GM12878 (cell line): ENCODE data around the gene C15orf39. TPM values are rescaled to one million over a fixed set of nuclear protein-coding genes. Genes with fewer than 3 reads are reported as not detected.

ENCODE experiments used
- ATAC-seq: fragments of 200-7000 bp; cut with Tn5 transposase; 3 replicates; pipeline ENCODE4 v1.9.1; 2020; ENCODE audit warnings: mild to moderate bottlenecking, moderate library complexity
- BruUV-seq: library from RNA; stranded (reverse); fragments of 400-500 nt; replicated peaks from 2 replicates; lab custom pipeline; 2021; lab: Mats Ljungman, UMichigan
- CTCF ChIA-PET: fragments of 300-600 bp; sonication (Branson Sonifier 250); formaldehyde crosslinking; extraction: SDS; loops from one replicate; lab custom pipeline; 2021; ENCODE audit warnings: inconsistent platforms; lab: Yijun Ruan, JAX
- POLR2A ChIA-PET: fragments of 350-600 bp; formaldehyde crosslinking; extraction: SDS; loops from one replicate; lab custom pipeline; 2021; ENCODE audit warnings: inconsistent platforms; lab: Charles Lee
- RAD21 ChIA-PET: fragments of 300-600 bp; sonication (Branson Sonifier 250); formaldehyde crosslinking; loops from one replicate; lab custom pipeline; 2023; ENCODE audit warnings: antibody characterized with exemption; ENCODE audit not compliant: unreplicated experiment; lab: Charles Lee
- SMC1A ChIA-PET: fragments of 300-600 bp; sonication (Branson Sonifier 250); formaldehyde crosslinking; loops from one replicate; lab custom pipeline; 2023; ENCODE audit not compliant: unreplicated experiment, uncharacterized antibody; lab: Charles Lee
- DNase-seq: peaks from one replicate; pipeline ENCODE4 v3.0.0-alpha.2; 2011; ENCODE audit warnings: low read depth, low spot score
- FAIRE-seq: peaks from 3 replicates; lab custom pipeline; 2011; peaks lifted over from hg19 to GRCh38; lab: Jason Lieb, UNC
- H2AFZ ChIP-seq: 2 replicates; pipeline ENCODE4 v1.6.0; 2011; ENCODE audit warnings: low read depth, low read length, control low read depth; ENCODE audit not compliant: control insufficient read depth
- H3K27ac ChIP-seq: 2 replicates; pipeline ENCODE4 v1.5.1; 2011; ENCODE audit warnings: control low read depth; ENCODE audit not compliant: control insufficient read depth, insufficient read depth
- H3K27me3 ChIP-seq, 2 experiments: replicated peaks in 1 of 2; 2 replicates each; pipeline versions ENCODE4 v1.6.0 to v1.6.1; 2011; ENCODE audit warnings: low read length in 1 of 2; ENCODE audit not compliant: control insufficient read depth in 2 of 2, insufficient read depth in 2 of 2
- H3K36me3 ChIP-seq, 2 experiments: 2 replicates each; pipeline ENCODE4 v1.5.1; 2011; ENCODE audit warnings: low read length in 1 of 2; ENCODE audit not compliant: control insufficient read depth in 2 of 2, insufficient read depth in 2 of 2
- H3K4me1 ChIP-seq: 2 replicates; pipeline ENCODE4 v1.6.1; 2011; ENCODE audit warnings: mild to moderate bottlenecking, low read length, moderate library complexity, mixed read lengths; ENCODE audit not compliant: control insufficient read depth, insufficient read depth
- H3K4me2 ChIP-seq: 2 replicates; pipeline ENCODE4 v1.6.0; 2011; ENCODE audit warnings: control low read depth; ENCODE audit not compliant: control insufficient read depth, insufficient read depth
- H3K4me3 ChIP-seq: fragments of 200-600 bp; sonication (generic); 2 replicates; pipeline ENCODE4 v1.5.1; 2016
- H3K79me2 ChIP-seq: 2 replicates; pipeline ENCODE4 v1.6.0; 2011; ENCODE audit warnings: low read length; ENCODE audit not compliant: control insufficient read depth, insufficient read depth
- H3K9ac ChIP-seq: 2 replicates; pipeline ENCODE4 v1.8.0; 2011; ENCODE audit warnings: low read length, control low read depth, mixed read lengths; ENCODE audit not compliant: control insufficient read depth, insufficient read depth
- H3K9me3 ChIP-seq: replicated peaks from 3 replicates; pipeline ENCODE4 v1.5.1; 2011; ENCODE audit warnings: mild to moderate bottlenecking, low read length; ENCODE audit not compliant: control insufficient read depth, insufficient read depth
- H4K20me1 ChIP-seq: 2 replicates; pipeline ENCODE4 v1.6.0; 2011; ENCODE audit not compliant: control insufficient read depth, insufficient read depth
- DPF2 ChIP-seq: fragments of 450-650 bp; IDR thresholded peaks from 2 replicates; pipeline ENCODE4 v1.6.1; 2017; ENCODE audit warnings: mild to moderate bottlenecking
- IKZF2 ChIP-seq, 2 experiments: fragments of 450-650 bp; IDR thresholded peaks; 2 replicates each; pipeline ENCODE4 v1.6.1; 2017; ENCODE audit warnings: mild to moderate bottlenecking in 2 of 2, moderate library complexity in 2 of 2
- MAX ChIP-seq: IDR thresholded peaks from 2 replicates; pipeline ENCODE4 v1.6.1; 2012; ENCODE audit warnings: low read depth, low read length, improper control_type of control experiment
- MLLT1 ChIP-seq: fragments of 450-650 bp; IDR thresholded peaks from 2 replicates; pipeline ENCODE4 v1.6.1; 2016; ENCODE audit warnings: mild to moderate bottlenecking
- MTA2 ChIP-seq: fragments of 450-650 bp; IDR thresholded peaks from 2 replicates; pipeline ENCODE4 v1.6.1; 2016; ENCODE audit warnings: low read depth, mild to moderate bottlenecking, moderate library complexity
- NR2F1 ChIP-seq: fragments of 450-650 bp; conservative IDR thresholded peaks from 2 replicates; pipeline ENCODE4 v1.6.1; 2017; ENCODE audit warnings: mild to moderate bottlenecking
- POLR2A ChIP-seq: IDR thresholded peaks from 2 replicates; pipeline ENCODE4 v1.6.1; 2011; ENCODE audit warnings: low read depth, mild to moderate bottlenecking, low read length
- POLR2AphosphoS2 ChIP-seq: IDR thresholded peaks from 2 replicates; pipeline ENCODE4 v1.6.1; 2011; ENCODE audit warnings: low read depth, mild to moderate bottlenecking, low read length, improper control_type of control experiment, moderate library complexity
- POLR2AphosphoS5 ChIP-seq: IDR thresholded peaks from 2 replicates; pipeline ENCODE4 v1.6.1; 2011; ENCODE audit warnings: mild to moderate bottlenecking, low read length, inconsistent platforms
- SMARCA5 ChIP-seq: fragments of 450-650 bp; IDR thresholded peaks from 2 replicates; pipeline ENCODE4 v1.6.1; 2017; ENCODE audit warnings: mild to moderate bottlenecking
- STAT1 ChIP-seq: fragments of 450-650 bp; conservative IDR thresholded peaks from 2 replicates; pipeline ENCODE4 v1.6.1; 2014; ENCODE audit warnings: antibody characterized with exemption, mild to moderate bottlenecking
- ZBTB11 ChIP-seq: fragments of 450-650 bp; formaldehyde crosslinking; IDR thresholded peaks from 2 replicates; pipeline ENCODE4 v1.5.0; 2022; ENCODE audit warnings: mild to moderate bottlenecking, missing genetic modification characterization
- ZBTB33 ChIP-seq: fragments of 450-650 bp; IDR thresholded peaks from 2 replicates; pipeline ENCODE4 v1.6.1; 2017; ENCODE audit warnings: mild to moderate bottlenecking
- WGBS: methylation state at CpG from one replicate; pipeline ENCODE4 v1.1.6; 2016; ENCODE audit warnings: low lambda C conversion rate; ENCODE audit not compliant: insufficient replicate concordance, insufficient coverage; ENCODE audit errors: missing lambda C conversion rate; 5-methylcytosine and 5-hydroxymethylcytosine counted together
- in situ Hi-C: fragments of 300-500 bp; cut with MboI; formaldehyde crosslinking; loops from 9 replicates; pipeline ENCODE4 v1.14.3; 2018; ENCODE audit warnings: mixed read lengths
- intact Hi-C: fragments of 100-400 bp; cut with micrococcal nuclease; formaldehyde crosslinking; loops from one replicate; pipeline ENCODE4 v1.14.2; 2022; ENCODE audit not compliant: unreplicated experiment
- polyA plus RNA-seq, 11 experiments: library from polyadenylated mRNA; depleted of rRNA in 4 of 11; unstranded in 6 of 11; stranded (reverse) in 5 of 11; fragments of >200 nt; fragmentation: Nextera tagmentation in 4 of 11; fragmentation: Illumina TruSeq in 1 of 11; extraction: Ambion mirVana in 4 of 11; extraction: Trizol in 1 of 11; gene quantifications; 1 replicate in 1 of 11; 2 replicates in 10 of 11; pipeline versions ENCODE4 v1.2.1 to v1.2.3, GENCODE V29; 2011 to 2016; ENCODE audit warnings: inconsistent platforms in 2 of 11, missing spikeins in 2 of 11, low read depth in 1 of 11
- total RNA-seq, 4 experiments: library from RNA; depleted of rRNA in 3 of 4; stranded (reverse); fragments of >200 nt in 3 of 4; fragmentation: Illumina TruSeq in 1 of 4; extraction: Trizol in 1 of 4; gene quantifications; 2 replicates each; pipeline versions ENCODE4 v1.2.1 to v1.2.3, GENCODE V29; 2013 to 2021

The C15orf39 gene
- total and polyA plus RNA-seq, 10 of the 15 experiments (the other 5 are each of a cell fraction or from before 2014, with no cell fraction given): 2.3 to 139 (median 33.0) TPM

GRCh38 chr15:75200391-75200764 lies 1.3 kb upstream of the C15orf39 start:
- no peaks in the 10 kb centered on the region for H3K9me3 ChIP-seq
- H3K36me3 ChIP-seq: peaks cover 0 to 3% of the 10 kb centered on the region in 2 experiments; a peak in 2 of 4 replicates
- H3K4me3 ChIP-seq: 0 out of 2 replicates have a peak overlapping the region, but pooled peaks have one; percentile 83
- ATAC-seq (no peak), DNase-seq (no peak)
- no peaks in the 10 kb centered on the region for H3K27me3 ChIP-seq
- H3K79me2 ChIP-seq: peaks cover 61% of the 10 kb centered on the region
- intact Hi-C loops (loop anchor here (5.0 kb wide), 1 partner anchor 243 kb away; the partner anchor contains the start of gene RPP25), in situ Hi-C loops (loop anchor here (5.0 kb wide), 1 partner anchor 88 kb away; no protein-coding TSS in a partner anchor)
- SMC1A ChIA-PET: interaction anchor here (0.7 to 4.8 kb wide), 22 partner anchors 9 to 177 kb away, joined by 3 to 43 read pairs (median 4); partner anchors contain the start of gene PPCDC
- peak overlapping the region; percentile 64 for H3K9ac ChIP-seq
- POLR2A ChIA-PET: interaction anchor here (0.6 to 4.6 kb wide), 17 partner anchors 9 to 463 kb away, joined by 3 to 55 read pairs (median 7); partner anchors contain the start of gene PPCDC
- RAD21 ChIA-PET: interaction anchor here (0.8 to 4.4 kb wide), 13 partner anchors 8 to 176 kb away, joined by 3 to 44 read pairs (median 11); partner anchors contain the start of gene PPCDC
- peak overlapping the region; percentile 93 for H3K27ac ChIP-seq
- CTCF ChIA-PET: interaction anchor here (0.6 to 4.2 kb wide), 14 partner anchors 9 to 206 kb away, joined by 3 to 73 read pairs (median 6); partner anchors contain the start of gene PPCDC
- peak overlapping the region; percentile 99 for H3K4me2 ChIP-seq
- peaks cover 39% of the 10 kb centered on the region for H3K4me1 ChIP-seq
- H4K20me1 ChIP-seq: peaks cover 5% of the 10 kb centered on the region
- TF ChIP-seq ZBTB33 (no peak), SMARCA5 (0 out of 2 replicates have a peak, but pooled peaks have one; percentile 42), MAX (no peak), MLLT1 (peak; percentile 77; the same call in 1 of the 2 replicates), ZBTB11 (0 out of 2 replicates have a peak, but pooled peaks have one; percentile 2), STAT1 (no peak), MTA2 (peak; percentile 18; the same call in 1 of the 2 replicates), POLR2AphosphoS2 (no peak), POLR2AphosphoS5 (0 out of 2 replicates have a peak, but pooled peaks have one; percentile 47), IKZF2 (IDR thresholded peaks at IDR 0.05) (peak; percentile 4 to 13; a peak in 1 of 4 replicates), NR2F1 (peak; percentile 36; the same call in 1 of the 2 replicates), POLR2A (peak; percentile 44; the same call in 1 of the 2 replicates), DPF2 (no peak; the same call in 1 of the 2 replicates)
- TF ChIP-seq, all 136 proteins: peak for 8
- H2AFZ ChIP-seq: no peak overlapping the region
- BruUV-seq: no TSS peak
- 88% methylated on average over 11 of the region's 11 CpGs for WGBS
- FAIRE-seq: no peak
